Hepatocyte (in vitro differentiated cells): ENCODE data around the gene CDK14. TPM values are rescaled to one million over a fixed set of nuclear protein-coding genes. Genes with fewer than 3 reads are reported as not detected.

Experiments used
- DNase-seq: peaks from one replicate; pipeline ENCODE4 v3.0.0-alpha.2; 2016; ENCODE audit warnings: low spot score
- H2AFZ ChIP-seq: fragments of 200-600 bp; sonication (generic); 2 replicates; pipeline ENCODE4 v1.6.0; 2016; ENCODE audit warnings: antibody characterized with exemption, mild to moderate bottlenecking
- H3K27ac ChIP-seq: fragments of 200-600 bp; sonication (generic); 2 replicates; pipeline ENCODE4 v1.5.1; 2016; ENCODE audit warnings: mild to moderate bottlenecking
- H3K27me3 ChIP-seq: fragments of 200-600 bp; sonication (generic); 2 replicates; pipeline ENCODE4 v1.6.1; 2016
- H3K36me3 ChIP-seq: fragments of 200-600 bp; sonication (generic); replicated peaks from 2 replicates; pipeline ENCODE4 v1.5.1; 2016; ENCODE audit warnings: low read depth; ENCODE audit not compliant: insufficient read depth
- H3K4me1 ChIP-seq: fragments of 200-600 bp; sonication (generic); 2 replicates; pipeline ENCODE4 v1.5.1; 2016; ENCODE audit warnings: mild to moderate bottlenecking, moderate library complexity; ENCODE audit not compliant: insufficient read depth
- H3K4me2 ChIP-seq: fragments of 200-600 bp; sonication (generic); 2 replicates; pipeline ENCODE4 v1.6.0; 2016
- H3K4me3 ChIP-seq: fragments of 200-600 bp; sonication (generic); 2 replicates; pipeline ENCODE4 v1.5.1; 2016; ENCODE audit warnings: mild to moderate bottlenecking
- H3K79me2 ChIP-seq: fragments of 200-600 bp; sonication (generic); 2 replicates; pipeline ENCODE4 v1.6.0; 2017; ENCODE audit warnings: mild to moderate bottlenecking
- H3K9me2 ChIP-seq: fragments of 200-600 bp; sonication (generic); replicated peaks from 2 replicates; pipeline ENCODE4 v1.6.0; 2017; ENCODE audit warnings: mild to moderate bottlenecking; ENCODE audit not compliant: insufficient read depth
- H3K9me3 ChIP-seq: fragments of 200-600 bp; sonication (generic); 2 replicates; pipeline ENCODE4 v1.5.1; 2016; ENCODE audit warnings: low read depth, mild to moderate bottlenecking
- H4K20me1 ChIP-seq: fragments of 200-600 bp; sonication (generic); 2 replicates; pipeline ENCODE4 v1.6.0; 2016; ENCODE audit warnings: mild to moderate bottlenecking; ENCODE audit not compliant: insufficient read depth, poor library complexity, severe bottlenecking
- EZH2 ChIP-seq: fragments of 200-600 bp; sonication (generic); IDR thresholded peaks from 2 replicates; pipeline ENCODE4 v1.6.1; 2016; ENCODE audit warnings: antibody characterized with exemption, mild to moderate bottlenecking, borderline replicate concordance
- EZH2phosphoT487 ChIP-seq: fragments of 200-600 bp; sonication (generic); IDR thresholded peaks from one replicate; pipeline ENCODE4 v1.6.1; 2018; ENCODE audit warnings: antibody characterized with exemption, mild to moderate bottlenecking, low read depth, moderate library complexity; ENCODE audit not compliant: unreplicated experiment, severe bottlenecking
- WGBS: methylation state at CpG from one replicate; pipeline ENCODE4 v1.1.6; 2016; ENCODE audit warnings: low lambda C conversion rate; ENCODE audit errors: missing lambda C conversion rate; 5-methylcytosine and 5-hydroxymethylcytosine counted together
- polyA plus RNA-seq: library from polyadenylated mRNA; unstranded; fragments of >200 nt; fragmentation: Nextera tagmentation; extraction: Ambion mirVana; gene quantifications from 2 replicates; pipeline ENCODE4 v1.2.1, GENCODE V29; 2016
- total RNA-seq: library from RNA; depleted of rRNA; stranded (reverse); fragments of >200 nt; gene quantifications from 2 replicates; pipeline ENCODE4 v1.2.3, GENCODE V29; 2014
- TF ChIP-seq, protein P1 (sequence below): fragments of 200-600 bp; sonication (generic); IDR thresholded peaks from 2 replicates; pipeline ENCODE4 v1.5.1; 2016; ENCODE audit warnings: antibody characterized with exemption, mild to moderate bottlenecking; ENCODE audit not compliant: poor library complexity

The CDK14 gene
- total and polyA plus RNA-seq, 2 experiments from 2014 or later = 8.6 to 23.5 TPM

DNA sequence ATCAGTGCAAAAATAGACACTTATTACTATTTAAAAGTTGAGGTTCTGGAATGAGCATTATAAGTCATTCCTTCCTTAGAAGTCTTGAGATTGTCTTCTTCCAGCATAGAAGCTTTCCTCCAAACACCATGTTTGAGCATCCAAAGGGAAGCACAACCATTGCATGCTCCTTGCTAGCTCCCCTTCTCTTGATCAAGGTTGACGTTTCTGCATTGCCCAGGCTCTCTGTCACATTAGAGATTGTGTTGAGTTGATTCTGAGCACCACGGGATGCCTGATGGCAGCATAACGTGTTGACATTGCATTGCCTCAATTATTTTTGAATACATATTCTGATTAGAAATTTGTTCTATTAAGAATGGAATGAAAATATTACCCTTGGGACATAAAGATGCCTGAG is 322.2 kb downstream of the CDK14 start:
- Histone ChIP-seq H3K27ac (no peak overlapping the region), H3K4me1 (no peaks in the 10 kb centered on the region), H4K20me1 (no peaks in the 10 kb centered on the region), H3K9me2 (no peaks in the 10 kb centered on the region), H3K4me3 (no peak overlapping the region), H3K4me2 (no peak overlapping the region), H3K36me3 (no peaks in the 10 kb centered on the region), H3K9me3 (no peaks in the 10 kb centered on the region), H3K27me3 (no peaks in the 10 kb centered on the region), H2AFZ (no peak overlapping the region), H3K79me2 (no peaks in the 10 kb centered on the region)
- TF ChIP-seq EZH2 (no peak), EZH2phosphoT487 (no peak)
- TF ChIP-seq, protein P1, sequence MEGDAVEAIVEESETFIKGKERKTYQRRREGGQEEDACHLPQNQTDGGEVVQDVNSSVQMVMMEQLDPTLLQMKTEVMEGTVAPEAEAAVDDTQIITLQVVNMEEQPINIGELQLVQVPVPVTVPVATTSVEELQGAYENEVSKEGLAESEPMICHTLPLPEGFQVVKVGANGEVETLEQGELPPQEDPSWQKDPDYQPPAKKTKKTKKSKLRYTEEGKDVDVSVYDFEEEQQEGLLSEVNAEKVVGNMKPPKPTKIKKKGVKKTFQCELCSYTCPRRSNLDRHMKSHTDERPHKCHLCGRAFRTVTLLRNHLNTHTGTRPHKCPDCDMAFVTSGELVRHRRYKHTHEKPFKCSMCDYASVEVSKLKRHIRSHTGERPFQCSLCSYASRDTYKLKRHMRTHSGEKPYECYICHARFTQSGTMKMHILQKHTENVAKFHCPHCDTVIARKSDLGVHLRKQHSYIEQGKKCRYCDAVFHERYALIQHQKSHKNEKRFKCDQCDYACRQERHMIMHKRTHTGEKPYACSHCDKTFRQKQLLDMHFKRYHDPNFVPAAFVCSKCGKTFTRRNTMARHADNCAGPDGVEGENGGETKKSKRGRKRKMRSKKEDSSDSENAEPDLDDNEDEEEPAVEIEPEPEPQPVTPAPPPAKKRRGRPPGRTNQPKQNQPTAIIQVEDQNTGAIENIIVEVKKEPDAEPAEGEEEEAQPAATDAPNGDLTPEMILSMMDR = no peak
- DNase-seq = no peak
- 93% methylated on average over 3 of the region's 3 CpGs for WGBS

DNA sequence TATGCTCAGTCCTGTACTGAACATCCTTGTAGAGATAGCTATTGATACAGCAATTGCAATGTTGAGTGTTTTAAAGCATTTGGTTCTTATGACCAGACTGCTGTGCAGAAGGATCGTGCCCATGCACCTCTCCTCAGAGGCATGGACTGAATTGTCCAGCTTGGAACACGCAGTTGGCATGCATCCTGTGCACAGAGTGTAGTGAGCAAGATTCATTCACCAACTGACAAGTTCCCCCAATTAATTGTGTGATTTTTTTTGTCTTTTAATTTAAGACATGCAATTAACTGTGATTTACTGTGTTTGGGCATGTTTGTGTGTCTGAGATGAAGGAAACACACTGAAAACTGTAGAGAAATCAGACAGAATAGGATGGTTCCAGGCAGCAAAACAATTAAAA is 323.7 kb downstream of the CDK14 start:
- 96% methylated on average over 2 of the region's 2 CpGs for WGBS
- H3K4me1 ChIP-seq = no peaks in the 10 kb centered on the region
- H3K9me2 ChIP-seq = no peaks in the 10 kb centered on the region
- H3K4me2 ChIP-seq = no peak overlapping the region
- H3K79me2 ChIP-seq = no peaks in the 10 kb centered on the region
- H3K27me3 ChIP-seq = no peaks in the 10 kb centered on the region
- H4K20me1 ChIP-seq = no peaks in the 10 kb centered on the region
- H3K4me3 ChIP-seq = no peak overlapping the region
- no peak for DNase-seq
- H3K9me3 ChIP-seq = no peaks in the 10 kb centered on the region
- TF ChIP-seq, protein P1 = no peak
- H2AFZ ChIP-seq = no peak overlapping the region
- H3K36me3 ChIP-seq = no peaks in the 10 kb centered on the region
- no peak overlapping the region for H3K27ac ChIP-seq

DNA sequence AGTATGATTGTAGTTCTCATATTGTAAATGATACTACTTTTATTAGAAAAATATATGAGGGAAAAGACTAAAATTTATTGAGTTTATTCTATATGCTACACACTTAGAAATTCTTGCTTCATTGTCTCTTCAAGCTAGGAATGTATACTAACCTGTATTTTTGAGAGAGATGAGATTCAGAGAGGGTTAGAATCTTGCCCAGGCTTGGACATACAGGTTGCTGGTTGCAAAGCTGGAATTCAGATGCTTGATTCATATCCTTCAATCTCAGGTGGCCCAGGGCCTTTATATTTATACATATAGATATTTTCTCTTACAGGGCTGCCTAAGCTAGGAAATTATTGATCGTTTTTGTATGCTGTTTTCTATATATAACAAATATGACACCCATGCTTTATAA is 324.2 kb downstream of the CDK14 start:
- Histone ChIP-seq H2AFZ (no peak overlapping the region), H3K27me3 (no peaks in the 10 kb centered on the region), H3K36me3 (no peaks in the 10 kb centered on the region), H3K9me3 (no peaks in the 10 kb centered on the region), H3K9me2 (no peaks in the 10 kb centered on the region), H4K20me1 (no peaks in the 10 kb centered on the region), H3K4me3 (no peak overlapping the region), H3K4me2 (no peak overlapping the region), H3K27ac (no peak overlapping the region), H3K4me1 (no peaks in the 10 kb centered on the region), H3K79me2 (no peaks in the 10 kb centered on the region)
- WGBS = 90% methylated on average over 1 of the region's 1 CpG
- no peak for DNase-seq
- TF ChIP-seq EZH2phosphoT487 (no peak), EZH2 (no peak)
- TF ChIP-seq, protein P1 = no peak

DNA sequence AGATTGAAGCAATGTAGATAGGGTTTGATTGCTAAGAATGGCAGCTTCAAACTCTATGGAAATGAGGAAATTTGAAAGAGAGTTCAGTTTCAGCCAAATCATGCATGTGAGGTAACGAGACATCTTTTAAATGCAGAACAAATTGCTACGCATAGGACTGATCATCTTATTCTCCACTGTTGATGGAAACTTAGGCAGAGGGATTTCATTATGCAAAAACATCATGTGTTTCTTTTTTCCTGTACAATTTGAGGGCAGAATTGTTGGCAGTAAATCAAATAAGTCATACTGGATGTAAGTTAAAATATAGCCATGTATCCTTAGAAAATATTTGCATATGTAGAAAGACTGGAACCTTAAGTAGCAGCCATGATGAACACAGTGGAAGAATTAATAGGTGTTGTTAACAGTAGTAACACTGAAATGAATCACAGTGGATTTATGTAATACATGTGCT is 327.4 kb downstream of the CDK14 start:
- no peaks in the 10 kb centered on the region for H3K4me1 ChIP-seq
- no peak for DNase-seq
- no peaks in the 10 kb centered on the region for H3K27me3 ChIP-seq
- H3K36me3 ChIP-seq = no peaks in the 10 kb centered on the region
- H2AFZ ChIP-seq = no peak overlapping the region
- H3K27ac ChIP-seq = no peak overlapping the region
- H3K9me3 ChIP-seq = no peaks in the 10 kb centered on the region
- no peak overlapping the region for H3K4me2 ChIP-seq
- 98% methylated on average over 2 of the region's 2 CpGs for WGBS
- H4K20me1 ChIP-seq = no peaks in the 10 kb centered on the region
- no peaks in the 10 kb centered on the region for H3K79me2 ChIP-seq
- no peak for TF ChIP-seq EZH2phosphoT487
- no peak for TF ChIP-seq EZH2
- TF ChIP-seq, protein P1 = no peak
- H3K4me3 ChIP-seq = no peak overlapping the region
- H3K9me2 ChIP-seq = no peaks in the 10 kb centered on the region
